Measurements from ENCODE around the gene KIAA1217. TPM values are rescaled to one million over a fixed set of nuclear protein-coding genes. Genes with fewer than 3 reads are reported as not detected.

KIAA1217 gene
- total RNA-seq, 1 experiment from 2014 or later = 7.8 TPM

- H3K9me2 ChIP-seq (ENCODE audit: insufficient read depth) = no peaks in the 10 kb centered on the region
- ChIA-PET RAD21 (ENCODE audit: low non-redundant PET in 1 of 2, low total read pairs in 2 of 2, uncharacterized antibody in 2 of 2, unreplicated experiment in 2 of 2) (no interaction called here), POLR2A (no interaction called here), CTCF (no interaction called here)
- H4K20me1 ChIP-seq (ENCODE audit: insufficient read depth) = no peaks in the 10 kb centered on the region
- no peaks in the 10 kb centered on the region for H3K36me3 ChIP-seq (ENCODE audit: control insufficient read depth in 1 of 2, insufficient read depth in 2 of 2, low read length in 2 of 2)
- intact Hi-C loops (cut with micrococcal nuclease) = no loop called here
- H3K4me3 ChIP-seq (replicated peaks in 1 of 2; ENCODE audit: low read depth in 1 of 2, low read length in 2 of 2) = no peak overlapping the region
- no peaks in the 10 kb centered on the region for H3K9me3 ChIP-seq (ENCODE audit: control insufficient read depth in 1 of 2, insufficient read depth in 1 of 2, low read depth in 1 of 2, low read length in 2 of 2)
- peaks cover 4% of the 10 kb centered on the region; the same call in 1 of the 2 replicates for H3K27me3 ChIP-seq (ENCODE audit: insufficient read depth, low read length)
- no peak overlapping the region for H3K27ac ChIP-seq (ENCODE audit: low read depth, low read length)
- DNase-seq (ENCODE audit: low read depth, low spot score) (no peak), ATAC-seq (no peak)
- no peak overlapping the region for H3K4me2 ChIP-seq (ENCODE audit: low read length)
- no peaks in the 10 kb centered on the region for H3K79me2 ChIP-seq (ENCODE audit: insufficient read depth, low read length)
- TF ChIP-seq ATF3 (IDR thresholded peaks at IDR 0.05) = no peak
- no peak for TF ChIP-seq JUND (IDR thresholded peaks at IDR 0.05)
- no peak for TF ChIP-seq ZNF274 (IDR thresholded peaks at IDR 0.05; ENCODE audit: low read depth, low read length)
- TF ChIP-seq YY1 (IDR thresholded peaks at IDR 0.05; ENCODE audit: extremely low read depth, insufficient replicate concordance, low read depth, low read length) = no peak
- TF ChIP-seq TCF7L2 (IDR thresholded peaks at IDR 0.05; ENCODE audit: borderline replicate concordance, extremely low read depth, insufficient read depth, insufficient read length) = no peak
- TF ChIP-seq ZBTB33 (IDR thresholded peaks at IDR 0.05; ENCODE audit: extremely low read depth, insufficient replicate concordance, low read length) = no peak
- TF ChIP-seq RAD21 (IDR thresholded peaks at IDR 0.05; ENCODE audit: low read depth) = no peak
- TF ChIP-seq CTCF (IDR thresholded peaks at IDR 0.05 in 2 of 3, conservative IDR thresholded peaks at IDR 0.05 in 1 of 3; ENCODE audit: borderline replicate concordance in 1 of 3, insufficient read depth in 1 of 3, low read depth in 2 of 3, low read length in 2 of 3) = no peak
- no peak for TF ChIP-seq REST (IDR thresholded peaks at IDR 0.05; ENCODE audit: low read depth)
- no peak for TF ChIP-seq EZH2phosphoT487 (IDR thresholded peaks at IDR 0.05; ENCODE audit: borderline replicate concordance)
- no peak for TF ChIP-seq POLR2AphosphoS5 (IDR thresholded peaks at IDR 0.05; ENCODE audit: low read depth, low read length)
- TF ChIP-seq SRF (IDR thresholded peaks at IDR 0.05; ENCODE audit: low read depth) = no peak
- TF ChIP-seq CBX3 (IDR thresholded peaks at IDR 0.05; ENCODE audit: low read depth) = no peak
- no peak for TF ChIP-seq SP1 (IDR thresholded peaks at IDR 0.05; ENCODE audit: low read depth)
- TF ChIP-seq MAX (IDR thresholded peaks at IDR 0.05) = no peak
- TF ChIP-seq SIN3A (IDR thresholded peaks at IDR 0.05; ENCODE audit: low read depth) = no peak
- no peak for TF ChIP-seq CEBPB (IDR thresholded peaks at IDR 0.05; ENCODE audit: low read depth)
- no peak overlapping the region for H2AFZ ChIP-seq (ENCODE audit: low read depth, low read length, poor library complexity, severe bottlenecking)
- no peak overlapping the region for H3K9ac ChIP-seq (ENCODE audit: low read length)
- BruUV-seq (replicated peaks) = no TSS peak
- H3K4me1 ChIP-seq (ENCODE audit: control insufficient read depth in 1 of 2, insufficient read depth in 2 of 2, low read length in 2 of 2) = no peaks in the 10 kb centered on the region
Measured at GRCh38 chr10:24575481-24576002, 366.6 kb downstream of the KIAA1217 start.
